HL-60 (cell line): ENCODE data around the gene FKBP6.

Source experiments
- CTCF ChIP-seq: IDR thresholded peaks from one replicate; pipeline ENCODE4 v1.5.1; 2011; ENCODE audit warnings: low read length, control low read depth, inconsistent platforms; ENCODE audit not compliant: insufficient read depth
- POLR2AphosphoS5 ChIP-seq: IDR thresholded peaks from 2 replicates; pipeline ENCODE4 v1.6.1; 2012; ENCODE audit warnings: low read depth
- REST ChIP-seq: IDR thresholded peaks from 2 replicates; pipeline ENCODE4 v1.6.1; 2012; ENCODE audit warnings: low read depth; ENCODE audit not compliant: insufficient replicate concordance

GRCh38 chr7:73364006-73364728 is 36.2 kb downstream of the FKBP6 start:
- TF ChIP-seq CTCF (no peak), REST (no peak), POLR2AphosphoS5 (no peak)
